NB4 (cell line): ENCODE measurements around the gene RND2.

ENCODE experiments used
- CTCF ChIP-seq: IDR thresholded peaks from one replicate; pipeline ENCODE4 v1.5.1; 2012; ENCODE audit warnings: low read depth, low read length
- MYC ChIP-seq: IDR thresholded peaks from 2 replicates; pipeline ENCODE4 v1.6.1; 2011; ENCODE audit warnings: low read depth, low read length
- POLR2A ChIP-seq: IDR thresholded peaks from 2 replicates; pipeline ENCODE4 v1.6.1; 2011; ENCODE audit warnings: mild to moderate bottlenecking; ENCODE audit not compliant: insufficient read length; ENCODE audit errors: extremely low read depth

- no peak for TF ChIP-seq CTCF
- no peak for TF ChIP-seq POLR2A
- no peak for TF ChIP-seq MYC
Observed at GRCh38 chr17:42980274-42980765, 44.7 kb upstream of the RND2 start, which contains the start of gene RUNDC1.
